ENCODE data around the gene PPBP.
"Not testable (repeated sequence)": the region's sequence is repeated elsewhere in the genome, so short reads cannot be mapped to it uniquely, and the experiment has no call there.

Gene PPBP

DNA sequence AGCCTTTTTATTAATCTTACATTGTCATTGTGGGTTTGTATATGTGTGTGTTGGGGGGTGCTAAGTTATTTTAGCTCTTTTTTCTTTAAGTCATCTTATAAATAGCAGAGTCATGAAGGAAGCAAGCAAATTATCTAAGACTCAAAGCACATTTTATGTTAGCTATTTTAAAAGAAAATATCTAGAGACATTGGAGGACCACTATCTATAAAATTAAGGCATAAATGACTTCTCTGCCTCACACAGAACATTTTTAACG is 3.7 kb upstream of the PPBP start:
- no peak for DNase-seq

DNA sequence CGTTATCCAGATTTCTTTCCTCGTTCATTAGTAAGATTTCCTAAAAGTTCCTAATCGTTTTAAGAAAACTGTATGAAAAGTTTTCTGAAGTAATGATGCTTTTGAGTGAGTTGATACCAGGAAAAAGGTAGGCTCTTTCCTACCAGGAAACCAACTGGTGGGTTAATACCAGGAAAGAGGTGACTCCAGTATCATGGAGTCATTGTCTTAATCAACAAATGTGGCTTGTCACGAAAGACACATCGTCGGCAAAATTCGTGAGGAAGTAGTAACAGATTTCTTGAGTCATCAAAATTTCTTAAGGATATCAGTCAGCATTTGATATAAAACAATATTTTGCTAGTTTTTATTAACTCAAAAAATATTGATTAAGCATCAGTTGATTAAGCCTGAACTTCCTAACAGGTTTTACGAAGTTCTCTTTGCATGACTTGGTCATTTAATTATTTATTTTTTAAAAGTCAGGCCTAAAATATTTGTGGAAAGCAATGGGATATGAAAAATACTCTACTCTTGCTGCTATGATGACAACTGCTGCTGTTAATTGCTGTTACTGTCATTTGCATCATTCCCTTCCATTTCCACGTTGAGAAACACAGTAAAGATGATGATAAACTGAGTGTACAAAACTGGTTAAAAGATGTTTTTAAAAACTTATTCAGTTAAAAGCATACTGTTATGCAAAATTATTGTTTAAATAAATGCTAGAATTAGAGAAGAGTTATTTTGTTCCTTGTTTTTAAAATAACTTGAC is 3.2 kb upstream of the PPBP start:
- no peak for DNase-seq

DNA sequence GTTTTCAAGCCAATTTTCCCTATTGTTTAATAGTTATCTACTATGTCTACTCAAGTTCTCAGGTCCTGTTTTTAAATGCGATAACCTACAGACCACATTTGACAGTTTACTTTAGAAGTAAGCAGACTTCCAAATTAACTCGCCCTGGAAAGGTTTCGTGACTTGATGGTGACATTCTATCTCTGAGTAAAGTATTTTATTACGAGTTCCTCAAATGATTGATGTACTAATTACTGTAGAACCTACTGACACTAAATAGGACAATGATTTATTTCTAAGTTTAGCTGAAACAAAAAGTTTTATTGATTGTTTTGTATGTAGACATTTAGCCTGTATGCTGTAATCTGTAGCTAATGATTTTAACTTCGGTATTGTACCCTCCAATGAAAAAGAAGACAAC is 1.9 kb upstream of the PPBP start:
- DNase-seq, result no peak

GRCh38 chr4:73989031-73989430 is 1.0 kb upstream of the PPBP start:
- no peak for DNase-seq

- DNase-seq, result no peak
Observed at GRCh38 chr4:73985528-73985852, 2.5 kb downstream of the PPBP start.

DNA sequence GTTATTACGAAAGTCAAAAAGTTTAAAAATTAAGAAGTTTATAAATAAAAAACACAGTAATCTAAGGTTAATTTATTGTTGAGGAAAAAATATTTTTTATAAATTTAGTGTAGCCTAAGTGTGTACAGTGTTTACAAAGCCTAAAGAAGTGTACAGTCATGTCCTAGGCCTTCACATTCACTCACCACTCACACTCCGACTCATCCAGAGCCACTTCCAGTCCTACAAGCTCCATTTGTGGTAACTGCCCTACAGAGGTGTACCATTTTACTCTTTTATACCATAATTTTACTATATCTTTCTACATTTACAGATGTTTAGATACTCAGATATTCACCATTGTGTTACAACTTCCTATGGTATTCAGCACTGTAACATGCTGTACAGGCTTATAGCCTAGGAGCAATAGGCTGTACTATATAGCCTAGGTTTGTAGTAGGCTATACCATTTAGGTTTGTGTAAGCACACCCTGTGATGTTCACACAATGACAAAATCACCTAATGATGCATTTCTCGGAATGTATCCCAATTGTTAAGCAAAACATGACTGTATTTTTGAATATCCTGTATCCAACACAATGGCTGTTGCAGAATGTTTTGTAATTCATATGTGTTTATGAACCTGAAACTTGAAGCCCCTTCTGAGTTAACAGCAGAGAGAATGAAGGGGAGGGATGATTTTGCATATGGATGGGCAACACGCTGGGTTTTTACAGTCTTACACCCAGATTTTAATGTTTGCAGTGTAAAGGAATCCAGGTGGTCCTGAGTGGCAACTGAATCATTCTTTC is 3.1 kb downstream of the PPBP start:
- no peak for DNase-seq

DNA sequence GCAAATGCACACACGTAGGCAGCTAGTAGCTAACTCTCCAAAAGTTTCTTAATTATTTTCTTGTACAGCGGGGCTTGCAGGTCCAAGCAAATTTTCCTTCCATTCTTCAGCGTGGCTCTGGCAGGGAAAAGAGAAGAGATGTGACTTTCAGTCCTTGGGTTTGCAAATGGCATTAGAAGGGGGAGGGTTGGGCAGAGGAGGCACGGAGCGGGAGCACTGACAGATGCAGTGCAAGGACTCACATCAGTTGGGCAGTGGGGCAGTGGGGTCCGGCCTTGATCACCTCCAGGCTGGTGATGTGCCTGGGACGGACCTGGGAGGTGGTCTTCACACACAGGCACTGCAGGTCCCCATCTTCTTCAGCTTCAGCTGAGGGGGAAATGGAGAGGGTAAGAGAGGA is 6.8 kb downstream of the PPBP start:
- not testable (repeated sequence) for DNase-seq

GRCh38 chr4:73979407-73979957 is 8.5 kb downstream of the PPBP start:
- no peak for DNase-seq

GRCh38 chr4:73978886-73979285 is 9.1 kb downstream of the PPBP start:
- DNase-seq, result no peak

- DNase-seq, result no peak
Observed at GRCh38 chr4:73976716-73977115, 11.3 kb downstream of the PPBP start.

DNA sequence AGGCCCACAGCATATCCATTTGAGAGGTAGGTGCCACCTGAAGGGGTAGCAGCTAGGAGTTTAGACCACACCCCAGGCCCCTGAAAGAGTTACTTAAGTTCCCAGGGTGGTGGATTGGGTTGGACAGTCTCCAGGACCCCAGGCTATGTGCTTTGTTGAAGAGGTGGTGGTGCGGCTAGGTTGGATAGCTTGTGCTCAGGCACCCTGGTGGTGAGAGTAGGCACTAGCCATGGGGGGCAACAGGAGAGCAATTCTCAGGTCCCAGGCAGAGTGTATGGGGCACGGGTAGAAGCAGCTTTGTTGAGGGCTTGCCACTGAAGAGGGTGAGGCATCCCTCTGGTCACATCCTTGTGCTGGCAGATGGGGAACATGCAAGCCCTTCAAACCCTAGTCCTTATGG is 11.8 kb downstream of the PPBP start:
- no peak for DNase-seq

- DNase-seq, result no peak
Observed at GRCh38 chr4:73974352-73974751, 13.6 kb downstream of the PPBP start.

DNA sequence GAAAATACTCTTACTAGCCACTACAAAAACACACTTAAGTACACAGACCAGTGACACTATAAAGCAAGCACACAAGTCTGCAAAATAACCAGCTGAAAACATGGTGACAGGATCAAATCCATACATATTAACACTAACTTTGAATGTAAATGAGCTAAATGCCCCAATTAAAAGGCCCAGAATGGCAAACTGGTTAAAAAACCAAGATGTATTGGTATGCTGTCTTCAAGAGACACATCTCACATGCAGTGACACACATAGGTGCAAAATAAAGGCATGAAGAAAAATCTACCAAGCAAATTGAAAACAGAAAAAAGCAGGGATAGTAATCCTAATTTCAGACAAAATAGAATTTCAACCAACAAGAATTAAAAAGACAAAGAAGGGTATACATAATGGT is 17.0 kb downstream of the PPBP start:
- DNase-seq, result no peak

GRCh38 chr4:73970011-73970410 is 18.0 kb downstream of the PPBP start:
- DNase-seq, result no peak

DNA sequence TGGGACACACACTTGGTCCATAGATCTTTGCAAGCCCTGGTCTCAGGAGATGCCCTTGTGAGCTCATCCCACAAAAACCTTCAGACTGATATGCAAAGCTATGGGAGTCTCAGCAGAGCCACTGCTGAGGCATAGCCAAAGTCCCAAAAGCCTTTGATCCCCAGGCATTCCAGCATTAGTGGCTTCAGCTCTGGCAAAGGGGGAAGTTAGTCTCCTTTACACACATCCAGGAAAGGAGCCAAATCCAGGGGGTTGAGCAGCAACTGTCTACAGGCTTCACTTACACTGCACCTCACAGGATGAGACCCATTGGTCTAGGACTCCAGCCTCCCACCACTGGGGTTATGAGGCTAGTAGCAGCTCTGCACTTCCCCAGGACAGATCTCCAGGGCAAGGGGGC is 20.1 kb downstream of the PPBP start:
- no peak for DNase-seq

DNA sequence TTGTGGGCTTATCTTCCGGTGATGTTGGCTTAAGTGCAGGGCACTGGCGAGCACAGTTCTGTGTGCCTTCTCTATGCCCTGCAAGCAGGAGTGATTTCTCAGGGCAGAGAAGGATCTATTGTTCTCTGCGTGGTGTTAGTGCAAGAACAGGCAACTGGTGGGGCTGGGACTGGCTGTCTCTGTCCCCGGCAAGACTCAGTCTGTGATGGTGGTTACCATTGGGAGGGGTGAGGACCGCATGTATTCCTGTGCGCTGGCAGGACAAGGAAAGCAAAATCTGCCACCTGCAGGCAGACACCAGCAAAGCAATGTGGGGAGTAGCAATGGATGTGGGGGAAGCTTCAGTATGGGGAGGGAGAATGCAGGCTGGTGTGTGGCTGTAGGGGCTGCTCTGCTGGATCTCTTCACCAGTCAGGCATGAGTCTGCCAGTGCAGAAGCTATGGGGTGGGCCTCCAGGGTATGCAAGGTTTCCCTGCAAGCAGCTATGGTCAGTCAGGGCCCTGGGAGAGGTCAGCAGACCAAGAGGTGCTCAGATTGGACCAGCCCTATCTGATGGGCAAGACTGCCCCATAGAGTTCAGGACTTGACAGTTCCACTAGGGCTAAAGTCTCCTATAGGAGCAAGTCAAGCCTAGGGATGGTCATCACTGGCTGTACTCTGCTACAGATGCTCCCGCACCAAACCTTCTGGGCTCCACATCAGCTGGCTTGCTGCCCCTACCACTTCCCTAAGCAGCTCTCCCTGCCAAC is 23.0 kb downstream of the PPBP start:
- DNase-seq, result peak; percentile 86

GRCh38 chr4:73962724-73963123 is 25.3 kb downstream of the PPBP start:
- no peak for DNase-seq

- DNase-seq, result not testable (repeated sequence)
Observed at GRCh38 chr4:73959041-73959440, 28.9 kb downstream of the PPBP start.

- no peak for DNase-seq
Observed at GRCh38 chr4:73952352-73952751, 35.6 kb downstream of the PPBP start.

DNA sequence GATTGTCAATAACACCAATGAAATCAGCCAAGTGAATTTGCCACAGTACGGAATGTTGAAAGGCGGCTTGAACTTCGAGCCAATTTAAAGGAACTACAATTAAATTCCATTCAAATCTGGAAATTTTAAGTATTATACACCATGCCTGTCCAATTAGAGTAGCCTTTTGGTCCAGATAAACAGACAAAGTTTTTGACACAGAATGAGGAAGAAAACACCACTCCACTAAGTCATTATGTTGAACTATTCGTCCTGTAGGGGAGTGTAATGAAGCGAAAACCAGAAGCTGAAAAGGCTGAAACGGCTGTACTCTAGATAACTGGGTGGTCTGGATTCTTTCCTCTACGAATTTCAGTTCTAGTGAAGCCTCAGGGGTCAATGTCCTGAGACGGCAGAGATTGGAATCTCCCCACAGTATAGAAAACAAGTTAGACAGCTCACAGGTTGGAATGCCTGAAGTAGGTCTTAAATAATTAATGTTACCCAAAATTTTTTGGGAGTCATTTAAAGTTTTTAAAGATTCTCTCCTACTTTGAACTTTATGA is 37.5 kb downstream of the PPBP start:
- DNase-seq, result peak; percentile 79

DNA sequence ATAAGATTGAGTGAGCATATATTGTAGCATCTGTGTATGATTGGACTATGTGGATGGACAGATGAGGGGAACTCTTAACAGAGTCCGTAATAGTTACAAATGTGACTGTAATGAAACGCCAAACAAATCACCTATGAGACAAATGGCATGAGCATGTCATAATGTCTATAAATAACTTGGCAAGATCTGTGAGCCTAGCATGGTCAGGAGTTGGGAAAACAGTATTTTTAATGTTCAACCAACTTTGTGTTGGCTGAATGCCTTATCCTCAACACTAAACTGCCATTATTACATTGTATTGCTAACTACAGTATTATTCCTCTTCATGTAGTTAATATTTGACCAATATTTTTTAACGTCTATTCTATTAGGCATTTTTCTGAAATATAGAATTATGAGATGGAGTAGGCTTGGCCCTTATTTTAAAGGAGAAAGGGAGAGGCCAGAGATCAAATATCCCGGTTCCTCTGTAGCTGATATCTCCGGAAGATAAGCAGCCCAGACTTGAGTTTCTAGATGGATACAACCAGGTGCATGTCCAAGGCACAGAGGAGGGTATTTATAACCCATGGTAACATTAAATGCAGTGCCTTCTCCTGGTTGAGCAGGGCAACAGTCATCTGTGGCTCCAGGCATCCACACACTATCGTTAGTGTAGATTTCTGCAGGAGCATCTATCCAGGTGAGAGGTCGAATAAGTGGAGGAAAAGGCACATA is 38.8 kb downstream of the PPBP start:
- DNase-seq, result no peak

- no peak for DNase-seq
Observed at GRCh38 chr4:73948291-73948690, 39.7 kb downstream of the PPBP start.

All from islet precursor cell (in vitro differentiated cells).